ENCODE results near the gene THAP8. TPM values are rescaled to one million over a fixed set of nuclear protein-coding genes. Genes with fewer than 3 reads are reported as not detected.

THAP8 gene
- total RNA-seq, 4 donors from 2014 or later = 4.6 to 6.5 (median 6.2) TPM; not detected in 1

DNA sequence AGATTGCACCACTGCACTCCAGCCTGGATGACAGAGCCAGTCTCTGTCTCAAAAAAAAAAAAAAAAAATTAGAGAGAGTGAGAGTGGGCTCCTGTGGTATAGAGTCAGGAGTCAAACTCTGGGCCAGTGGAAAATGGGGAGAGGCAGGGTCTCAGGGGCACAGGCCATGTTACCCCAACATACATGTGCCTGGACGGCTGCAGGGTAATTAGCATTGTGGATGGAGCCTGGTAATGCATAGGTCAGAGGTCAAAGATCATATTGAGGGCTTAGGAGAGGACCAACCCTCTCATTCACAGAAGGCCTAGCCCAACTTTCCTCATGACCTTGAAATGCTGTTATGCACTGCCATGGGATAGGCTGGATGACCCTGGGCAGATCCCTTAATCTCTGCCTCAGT, 28.5 kb downstream of the THAP8 start:
- no peaks in the 10 kb centered on the region for H3K27me3 ChIP-seq
- no peaks in the 10 kb centered on the region for H3K36me3 ChIP-seq
- H3K4me3 ChIP-seq = no peak overlapping the region
- TF ChIP-seq CTCF (IDR thresholded peaks at IDR 0.05) (no peak), POLR2A (IDR thresholded peaks at IDR 0.05) (no peak)
- no peak overlapping the region for H3K27ac ChIP-seq
- H3K4me1 ChIP-seq = no peaks in the 10 kb centered on the region
- intact Hi-C loops (cut with DNase I; ENCODE audit: low total_unique reads) = no loop called here
- no peaks in the 10 kb centered on the region for H3K9me3 ChIP-seq
- DNase-seq = no peak

DNA sequence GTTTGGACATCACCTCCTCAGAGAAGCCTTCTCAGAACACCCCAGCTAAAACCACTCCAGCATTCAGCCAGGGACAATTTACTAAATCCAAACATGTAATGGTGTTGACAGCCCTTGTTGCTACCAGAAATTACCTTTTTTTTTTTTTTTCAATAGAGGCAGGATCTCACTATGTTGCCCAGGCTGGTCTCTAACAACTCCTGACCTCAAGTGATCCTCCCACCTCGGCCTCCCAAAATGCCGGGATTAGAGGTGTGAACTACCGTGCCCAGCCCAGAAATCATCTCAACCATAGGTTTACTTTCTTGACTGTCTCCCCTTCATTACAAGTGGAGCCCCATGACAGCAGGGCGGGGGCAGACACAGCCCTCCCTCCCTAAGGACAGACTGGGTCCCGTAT, 30.7 kb downstream of the THAP8 start:
- Histone ChIP-seq H3K27ac (no peak overlapping the region), H3K4me3 (no peak overlapping the region), H3K9me3 (no peaks in the 10 kb centered on the region), H3K36me3 (no peaks in the 10 kb centered on the region), H3K4me1 (no peaks in the 10 kb centered on the region), H3K27me3 (no peaks in the 10 kb centered on the region)
- DNase-seq = no peak
- TF ChIP-seq POLR2A (IDR thresholded peaks at IDR 0.05) (no peak), CTCF (IDR thresholded peaks at IDR 0.05) (no peak)
- intact Hi-C loops (cut with DNase I; ENCODE audit: low total_unique reads) = no loop called here

DNA sequence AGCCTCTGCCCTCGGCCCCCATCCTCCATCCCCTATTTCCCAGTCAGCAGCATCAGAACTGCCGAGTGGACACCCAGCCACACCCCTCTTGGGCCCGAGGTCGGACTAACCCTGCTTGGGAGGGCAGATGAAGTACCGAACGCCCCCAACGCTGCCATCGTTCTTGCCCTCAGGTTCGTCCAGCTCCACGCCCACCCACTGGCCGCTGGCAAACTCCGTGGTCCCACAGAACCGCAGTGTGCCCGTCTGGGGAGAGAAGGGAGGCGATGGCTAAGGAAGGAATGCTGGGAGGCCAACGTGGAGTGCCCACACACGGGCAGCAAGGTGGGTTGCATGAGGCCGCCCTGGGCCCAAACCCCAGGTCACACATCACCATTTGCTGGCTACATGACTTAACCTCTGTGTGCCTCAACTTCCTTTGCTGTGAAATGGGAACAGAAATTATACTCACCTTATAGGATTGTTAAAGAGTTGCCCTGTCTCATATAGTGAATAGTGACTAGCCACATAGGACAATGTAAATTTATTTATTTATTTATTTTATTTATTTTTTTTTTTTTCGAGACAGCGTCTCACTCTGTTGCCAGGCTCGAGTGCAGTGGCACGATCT, 34.9 kb downstream of the THAP8 start:
- no peaks in the 10 kb centered on the region for H3K36me3 ChIP-seq
- H3K4me3 ChIP-seq = no peak overlapping the region
- H3K9me3 ChIP-seq = no peaks in the 10 kb centered on the region
- H3K4me1 ChIP-seq = peaks cover 0 to 6% of the 10 kb centered on the region in 2 donors
- DNase-seq = no peak
- no peak for TF ChIP-seq CTCF (IDR thresholded peaks at IDR 0.05)
- TF ChIP-seq POLR2A (IDR thresholded peaks at IDR 0.05) = no peak
- no peak overlapping the region for H3K27ac ChIP-seq
- no peaks in the 10 kb centered on the region for H3K27me3 ChIP-seq
- intact Hi-C loops (cut with DNase I; ENCODE audit: low total_unique reads) = no loop called here

GRCh38 chr19:36014012-36014924, 39.8 kb downstream of the THAP8 start, which contains the start of gene ALKBH6:
TSS of gene ALKBH6 (minus strand) at chr19:36014213. CDS start at chr19:36013397, 816 bp downstream.
- Histone ChIP-seq H3K36me3 (no peaks in the 10 kb centered on the region), H3K4me1 (peaks cover 0 to 11% of the 10 kb centered on the region in 2 donors), H3K27ac (peak within 1 kb of the TSS; percentile 61 to 91), H3K27me3 (no peaks in the 10 kb centered on the region), H3K9me3 (no peaks in the 10 kb centered on the region), H3K4me3 (peak within 1 kb of the TSS; percentile 73)
- DNase-seq = peak; percentile 99 to 100
- no peak for TF ChIP-seq POLR2A (IDR thresholded peaks at IDR 0.05)
- peak in 2 of 4 experiments; percentile 11 to 12 for TF ChIP-seq CTCF (IDR thresholded peaks at IDR 0.05)
- intact Hi-C loops (cut with DNase I; ENCODE audit: low total_unique reads) = no loop called here

All from uterus (tissue), 4 donors.